Type B pancreatic cell (in vitro differentiated cells): ENCODE results near the gene DIP2A. TPM values are rescaled to one million over a fixed set of nuclear protein-coding genes. Genes with fewer than 3 reads are reported as not detected.

Experiments
- DNase-seq: peaks from one replicate; pipeline ENCODE4 v3.0.0; 2021; ENCODE audit warnings: mixed read lengths; ENCODE audit not compliant: unreplicated experiment; ENCODE audit errors: extremely low spot score
- H3K27ac Mint-ChIP-seq: 2 replicates; pipeline ENCODE4 v1.8.0; 2021; ENCODE audit warnings: mild to moderate bottlenecking, mixed read lengths
- H3K27me3 Mint-ChIP-seq: 2 replicates; pipeline ENCODE4 v1.8.0; 2021; ENCODE audit warnings: mixed read lengths
- H3K36me3 Mint-ChIP-seq: 2 replicates; pipeline ENCODE4 v1.8.0; 2021; ENCODE audit warnings: mixed read lengths
- H3K4me1 Mint-ChIP-seq: one replicate; pipeline ENCODE4 v1.8.0; 2021; ENCODE audit warnings: mixed read lengths; ENCODE audit not compliant: unreplicated experiment
- H3K4me3 Mint-ChIP-seq: 2 replicates; pipeline ENCODE4 v1.8.0; 2021; ENCODE audit warnings: mild to moderate bottlenecking, mixed read lengths
- H3K9me3 Mint-ChIP-seq: 2 replicates; pipeline ENCODE4 v1.8.0; 2021; ENCODE audit warnings: mixed read lengths
- CTCF ChIP-seq: fragments of 200-600 bp; sonication (generic); conservative IDR thresholded peaks from 2 replicates; pipeline ENCODE4 v1.5.0; 2021; ENCODE audit warnings: antibody characterized with exemption, mild to moderate bottlenecking
- total RNA-seq: library from RNA; stranded (reverse); gene quantifications from 2 replicates; pipeline ENCODE4 v1.2.1, GENCODE V29; 2021; ENCODE audit warnings: low replicate concordance

Gene DIP2A
- total RNA-seq, 1 donor from 2014 or later, result 49.4 TPM

- H3K27me3 Mint-ChIP-seq, result no peaks in the 10 kb centered on the region
- DNase-seq, result no peak
- H3K4me3 Mint-ChIP-seq, result no peak overlapping the region
- no peaks in the 10 kb centered on the region for H3K4me1 Mint-ChIP-seq
- no peak for TF ChIP-seq CTCF
- H3K9me3 Mint-ChIP-seq, result no peaks in the 10 kb centered on the region
- H3K27ac Mint-ChIP-seq, result no peak overlapping the region
- peaks cover 10% of the 10 kb centered on the region for H3K36me3 Mint-ChIP-seq
Measured at GRCh38 chr21:46420241-46421190, 38.2 kb upstream of the DIP2A start.

- H3K4me1 Mint-ChIP-seq, result no peaks in the 10 kb centered on the region
- no peak for TF ChIP-seq CTCF
- DNase-seq, result no peak
- H3K4me3 Mint-ChIP-seq, result no peak overlapping the region
- H3K27me3 Mint-ChIP-seq, result no peaks in the 10 kb centered on the region
- no peak overlapping the region for H3K27ac Mint-ChIP-seq
- peaks cover 4% of the 10 kb centered on the region for H3K36me3 Mint-ChIP-seq
- no peaks in the 10 kb centered on the region for H3K9me3 Mint-ChIP-seq
Measured at GRCh38 chr21:46421191-46421750, 37.4 kb upstream of the DIP2A start.

- Mint-ChIP-seq H3K27me3 (no peaks in the 10 kb centered on the region), H3K36me3 (peaks cover 4% of the 10 kb centered on the region), H3K27ac (no peak overlapping the region), H3K4me1 (no peaks in the 10 kb centered on the region), H3K4me3 (no peak overlapping the region), H3K9me3 (no peaks in the 10 kb centered on the region)
- DNase-seq, result no peak
- no peak for TF ChIP-seq CTCF
Measured at GRCh38 chr21:46421756-46422555, 36.7 kb upstream of the DIP2A start.

- DNase-seq, result no peak
- H3K27me3 Mint-ChIP-seq, result no peaks in the 10 kb centered on the region
- no peaks in the 10 kb centered on the region for H3K9me3 Mint-ChIP-seq
- H3K4me3 Mint-ChIP-seq, result no peak overlapping the region
- no peaks in the 10 kb centered on the region for H3K4me1 Mint-ChIP-seq
- H3K36me3 Mint-ChIP-seq, result peaks cover 4% of the 10 kb centered on the region
- TF ChIP-seq CTCF, result no peak
- no peak overlapping the region for H3K27ac Mint-ChIP-seq
Measured at GRCh38 chr21:46422636-46423241, 36.0 kb upstream of the DIP2A start.

GRCh38 chr21:46423546-46424038 lies 35.1 kb upstream of the DIP2A start:
- no peak overlapping the region for H3K4me3 Mint-ChIP-seq
- no peaks in the 10 kb centered on the region for H3K36me3 Mint-ChIP-seq
- H3K4me1 Mint-ChIP-seq, result no peaks in the 10 kb centered on the region
- no peak for TF ChIP-seq CTCF
- no peak overlapping the region for H3K27ac Mint-ChIP-seq
- no peaks in the 10 kb centered on the region for H3K27me3 Mint-ChIP-seq
- DNase-seq, result no peak
- H3K9me3 Mint-ChIP-seq, result no peaks in the 10 kb centered on the region
